ENCODE results near the gene DYRK4.
A peak's percentile ranks its signal among the peaks of the same experiment; 100 is the strongest.

DYRK4 gene

DNA sequence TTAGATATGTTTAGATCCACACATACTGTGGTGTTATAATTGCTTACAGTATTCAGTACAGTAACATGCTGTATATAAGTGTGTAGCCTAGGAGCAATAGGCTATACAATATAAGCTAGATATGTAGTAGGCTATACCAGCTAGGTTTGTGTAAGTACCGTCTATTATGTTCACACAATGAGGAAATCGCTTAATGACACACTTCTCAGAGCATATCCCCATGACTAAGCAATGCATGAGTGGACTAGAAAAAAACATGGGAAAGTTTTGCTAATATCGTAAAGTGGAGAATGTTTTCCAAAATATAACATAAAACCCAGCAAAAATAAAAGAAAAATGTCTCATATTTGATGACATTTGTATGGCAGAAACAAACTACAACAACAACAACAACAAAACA, 59.5 kb downstream of the DYRK4 start:
- peak; percentile 62 for DNase-seq (ENCODE audit: low spot score)

DNA sequence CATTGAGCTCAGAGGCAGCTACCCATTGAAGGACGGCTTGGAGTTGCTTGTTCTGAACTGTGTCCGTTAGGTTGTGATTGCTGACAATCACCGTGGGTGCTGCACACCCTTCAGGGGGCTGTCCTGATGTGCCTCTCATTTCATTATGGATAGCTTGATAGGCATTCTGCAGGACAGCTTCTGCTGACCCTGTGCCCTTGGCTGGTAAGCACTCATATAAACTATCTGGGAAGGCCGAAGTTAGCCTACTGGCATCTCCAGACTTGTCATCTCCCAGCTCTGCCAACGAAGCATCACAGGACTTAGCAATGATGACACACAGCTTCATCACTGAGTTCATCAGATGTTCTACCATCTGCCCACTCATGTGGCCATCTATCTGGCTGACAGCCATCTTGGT, 64.5 kb downstream of the DYRK4 start:
- DNase-seq (ENCODE audit: low spot score) = peak; percentile 40

DNA sequence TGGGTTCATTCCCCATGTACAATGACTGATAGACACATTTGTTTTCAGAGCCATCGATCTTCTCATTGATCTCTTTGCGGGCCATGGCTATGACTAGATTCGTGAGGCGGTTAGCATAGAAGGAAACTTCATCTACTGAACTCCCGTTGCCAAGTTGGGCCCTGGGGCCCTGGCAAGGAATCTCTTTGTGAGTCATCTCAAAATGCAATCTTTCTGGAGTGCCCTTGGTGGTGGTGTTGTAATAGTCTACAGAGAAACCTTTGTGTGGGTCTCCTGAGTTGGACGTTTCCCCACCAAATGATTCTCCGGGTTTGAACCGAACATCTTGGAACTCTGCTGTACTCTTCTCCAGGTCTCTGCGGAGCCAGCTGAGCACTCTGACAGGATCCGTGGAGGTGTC, 66.4 kb downstream of the DYRK4 start:
- DNase-seq (ENCODE audit: low spot score) = no peak

DNA sequence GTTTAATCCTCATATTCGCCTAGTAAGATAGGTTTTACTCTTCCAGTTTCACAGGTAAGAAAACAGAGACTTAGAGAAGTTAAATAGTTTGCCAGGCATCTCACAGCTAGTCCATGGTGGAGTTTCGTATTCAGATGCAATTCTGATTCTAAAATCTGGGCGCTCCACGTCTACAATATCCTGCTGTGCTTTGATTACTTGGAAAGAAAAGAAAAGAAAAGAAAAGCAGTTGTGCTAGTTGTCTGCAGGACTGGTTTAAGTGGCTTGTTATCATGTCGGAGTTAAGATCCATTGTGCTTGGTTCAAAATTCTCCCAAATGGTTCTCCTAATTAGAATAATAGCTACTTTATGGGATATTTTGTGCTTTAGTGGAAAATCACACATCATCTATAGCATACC, 68.3 kb downstream of the DYRK4 start:
- no peak for DNase-seq (ENCODE audit: low spot score)

DNA sequence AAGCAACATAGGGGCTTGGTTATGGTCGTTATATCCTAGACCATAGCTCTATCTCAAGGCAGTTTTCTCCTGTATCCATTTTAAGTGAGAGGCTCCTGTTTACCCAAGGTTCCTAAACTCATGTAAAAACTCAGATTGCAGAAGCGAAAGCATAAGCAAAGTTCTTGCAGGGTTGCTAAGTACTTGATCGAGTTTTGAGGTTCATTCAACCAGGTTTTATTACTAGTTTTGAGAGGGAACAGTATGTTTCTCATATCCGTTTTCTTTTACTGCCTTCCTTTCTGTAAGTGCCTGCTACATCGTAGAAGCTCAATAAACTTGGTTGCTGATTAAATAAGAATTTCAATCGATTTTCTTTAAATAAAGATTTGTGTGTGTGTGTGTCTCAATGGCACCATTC, 81.7 kb downstream of the DYRK4 start:
- no peak for DNase-seq (ENCODE audit: low spot score)

DNA sequence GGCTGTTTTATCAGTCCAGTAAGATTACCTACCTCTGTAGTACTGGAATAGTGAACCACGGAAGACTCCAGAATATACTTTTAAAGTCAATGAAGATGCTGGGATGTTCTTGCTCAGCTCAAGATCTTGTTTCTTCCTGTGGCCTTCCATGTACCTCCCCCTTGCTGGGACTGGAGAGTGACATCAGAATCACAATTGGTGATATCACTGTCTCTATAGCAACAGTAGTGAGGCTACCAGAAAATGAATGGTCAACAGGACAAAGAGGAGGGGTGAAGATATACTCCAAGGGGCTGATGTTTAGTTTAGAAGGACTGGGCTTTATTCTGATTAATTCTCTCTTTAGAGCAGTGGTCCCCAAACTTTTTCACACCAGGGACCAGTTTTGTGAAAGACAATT, 83.0 kb downstream of the DYRK4 start:
- DNase-seq (ENCODE audit: low spot score) = no peak

- DNase-seq (ENCODE audit: low spot score) = peak; percentile 27
These were observed 86.1 kb downstream of the DYRK4 start for GRCh38 chr12:4648104-4648500.

DNA sequence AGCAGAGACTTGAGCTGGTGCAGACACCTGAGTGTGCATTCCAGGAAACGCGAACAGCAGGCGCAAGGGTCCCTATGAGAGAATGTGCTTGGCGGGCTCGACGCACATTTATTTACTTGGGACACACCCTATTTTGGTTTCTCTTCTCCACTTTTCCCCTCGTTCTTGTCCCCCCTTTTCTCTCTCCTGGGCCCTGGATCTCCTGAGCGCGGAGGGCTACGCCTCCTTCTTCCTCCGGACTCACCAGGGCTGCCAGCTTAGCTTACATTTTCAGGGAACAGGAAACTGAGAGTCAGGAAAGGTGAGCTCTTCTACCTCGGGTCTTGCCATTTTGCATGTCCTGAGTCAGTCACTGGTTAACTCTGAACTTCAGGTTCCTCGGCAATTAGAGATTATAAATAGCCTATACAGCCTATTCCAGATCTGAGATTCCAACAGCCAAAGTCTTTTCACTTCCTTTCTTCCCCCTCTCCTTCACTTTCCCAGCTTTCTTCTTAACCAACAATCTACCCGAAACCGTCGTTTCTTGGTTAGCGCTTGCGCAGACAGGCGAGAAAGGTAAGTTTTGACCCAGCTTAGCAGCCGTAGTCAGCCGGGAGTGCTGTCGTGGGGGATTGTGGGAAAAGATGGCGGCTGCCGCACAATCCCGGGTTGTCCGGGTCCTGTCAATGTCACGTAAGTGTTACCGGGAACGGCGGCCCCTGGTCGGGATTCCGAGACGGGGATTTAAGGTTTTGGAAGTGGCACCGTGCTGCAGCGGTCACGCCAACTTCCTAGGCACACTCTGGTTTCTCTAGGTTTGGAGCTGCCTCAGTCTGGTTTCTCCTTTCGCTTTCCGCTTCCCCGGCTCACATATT, 86.7 kb downstream of the DYRK4 start, which contains the start of the genes AKAP3 and NDUFA9:
AKAP3 (minus strand) TSS at position 551 of the 857 bp plus-strand sequence. CDS start 10,855 bp downstream, outside the sequence.
NDUFA9 (plus strand) TSS at position 614 of the 857 bp plus-strand sequence; CDS start at position 627, 13 bp downstream.
- DNase-seq (ENCODE audit: low spot score) = peak; percentile 87

DNA sequence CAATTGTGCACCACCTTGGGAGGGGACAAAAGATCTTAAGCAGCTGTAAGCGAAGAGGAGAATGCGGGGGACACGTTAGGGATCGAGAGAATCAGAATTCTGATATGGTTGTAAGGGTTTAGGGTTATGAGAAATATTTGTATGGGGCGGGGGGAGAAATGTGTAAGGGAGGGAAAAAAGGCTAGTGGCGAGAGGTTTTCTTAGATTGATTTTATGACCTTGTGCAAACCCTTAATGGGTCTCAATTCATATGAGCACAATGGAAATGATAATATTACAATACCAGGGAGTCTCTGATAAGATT, 87.3 kb downstream of the DYRK4 start:
- DNase-seq (ENCODE audit: low spot score) = no peak

GRCh38 chr12:4653257-4653656, 91.2 kb downstream of the DYRK4 start:
- peak; percentile 13 for DNase-seq (ENCODE audit: low spot score)

- no peak for DNase-seq (ENCODE audit: low spot score)
These were observed 91.7 kb downstream of the DYRK4 start for GRCh38 chr12:4653691-4654090.

Data from RKO (cell line).